ENCODE results near the gene AP5Z1.

AP5Z1 gene

DNA sequence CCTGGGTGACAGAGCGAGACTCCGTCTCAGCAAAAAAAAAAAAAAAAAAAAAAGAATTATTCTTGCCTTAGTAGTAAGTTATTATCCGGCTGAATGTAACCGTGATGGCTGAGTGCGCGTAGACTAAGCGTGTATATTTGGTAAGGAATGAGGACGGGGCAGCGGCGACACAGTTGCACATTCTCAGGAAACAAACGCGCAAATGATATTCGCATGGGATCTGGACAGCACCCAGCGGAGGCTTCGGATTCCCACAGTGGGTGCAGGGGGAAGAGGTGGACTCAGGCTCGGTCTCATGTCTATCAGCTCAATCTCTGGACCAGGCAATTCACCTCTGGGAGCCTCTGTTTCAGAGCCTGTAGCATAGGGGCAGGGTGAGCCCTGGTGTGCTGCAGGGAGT, 57.3 kb downstream of the AP5Z1 start:
- Histone ChIP-seq H3K9me3 (ENCODE audit: control insufficient read depth, low read length) (no peaks in the 10 kb centered on the region), H3K36me3 (ENCODE audit: control insufficient read depth, insufficient read depth, low read length) (no peaks in the 10 kb centered on the region), H3K4me3 (ENCODE audit: insufficient read depth, low read depth, low read length, poor library complexity, severe bottlenecking) (no peak overlapping the region), H3K27ac (ENCODE audit: insufficient read depth, low read length, poor library complexity, severe bottlenecking) (no peak overlapping the region), H3K27me3 (replicated peaks; ENCODE audit: control insufficient read depth, insufficient read depth, low read length, poor library complexity, severe bottlenecking) (no peaks in the 10 kb centered on the region), H3K4me1 (ENCODE audit: control insufficient read depth, insufficient read depth, low read length, poor library complexity, severe bottlenecking) (no peaks in the 10 kb centered on the region)
- DNase-seq: no peak

DNA sequence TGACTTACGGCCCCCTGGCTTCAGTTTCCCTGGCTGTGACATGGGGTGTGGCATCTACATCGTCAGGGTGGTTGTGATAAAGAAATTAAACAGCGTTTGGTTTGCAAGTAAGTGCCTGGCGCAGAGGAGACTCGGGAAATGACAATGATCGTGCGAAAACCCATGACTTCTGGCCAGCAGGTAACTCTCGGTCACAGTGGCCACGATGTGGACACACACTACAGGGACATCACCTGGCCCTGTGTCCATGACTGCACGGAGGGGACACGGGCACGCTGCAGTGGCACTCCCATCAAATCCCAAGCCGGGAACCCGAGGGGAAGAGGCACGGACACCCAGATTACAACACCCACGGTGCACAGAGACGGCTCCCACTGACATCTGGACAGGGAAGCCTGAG, 57.8 kb downstream of the AP5Z1 start:
- Histone ChIP-seq H3K27ac (ENCODE audit: insufficient read depth, low read length, poor library complexity, severe bottlenecking) (no peak overlapping the region), H3K27me3 (replicated peaks; ENCODE audit: control insufficient read depth, insufficient read depth, low read length, poor library complexity, severe bottlenecking) (no peaks in the 10 kb centered on the region), H3K4me1 (ENCODE audit: control insufficient read depth, insufficient read depth, low read length, poor library complexity, severe bottlenecking) (no peaks in the 10 kb centered on the region), H3K4me3 (ENCODE audit: insufficient read depth, low read depth, low read length, poor library complexity, severe bottlenecking) (no peak overlapping the region), H3K36me3 (ENCODE audit: control insufficient read depth, insufficient read depth, low read length) (no peaks in the 10 kb centered on the region), H3K9me3 (ENCODE audit: control insufficient read depth, low read length) (no peaks in the 10 kb centered on the region)
- DNase-seq: no peak

DNA sequence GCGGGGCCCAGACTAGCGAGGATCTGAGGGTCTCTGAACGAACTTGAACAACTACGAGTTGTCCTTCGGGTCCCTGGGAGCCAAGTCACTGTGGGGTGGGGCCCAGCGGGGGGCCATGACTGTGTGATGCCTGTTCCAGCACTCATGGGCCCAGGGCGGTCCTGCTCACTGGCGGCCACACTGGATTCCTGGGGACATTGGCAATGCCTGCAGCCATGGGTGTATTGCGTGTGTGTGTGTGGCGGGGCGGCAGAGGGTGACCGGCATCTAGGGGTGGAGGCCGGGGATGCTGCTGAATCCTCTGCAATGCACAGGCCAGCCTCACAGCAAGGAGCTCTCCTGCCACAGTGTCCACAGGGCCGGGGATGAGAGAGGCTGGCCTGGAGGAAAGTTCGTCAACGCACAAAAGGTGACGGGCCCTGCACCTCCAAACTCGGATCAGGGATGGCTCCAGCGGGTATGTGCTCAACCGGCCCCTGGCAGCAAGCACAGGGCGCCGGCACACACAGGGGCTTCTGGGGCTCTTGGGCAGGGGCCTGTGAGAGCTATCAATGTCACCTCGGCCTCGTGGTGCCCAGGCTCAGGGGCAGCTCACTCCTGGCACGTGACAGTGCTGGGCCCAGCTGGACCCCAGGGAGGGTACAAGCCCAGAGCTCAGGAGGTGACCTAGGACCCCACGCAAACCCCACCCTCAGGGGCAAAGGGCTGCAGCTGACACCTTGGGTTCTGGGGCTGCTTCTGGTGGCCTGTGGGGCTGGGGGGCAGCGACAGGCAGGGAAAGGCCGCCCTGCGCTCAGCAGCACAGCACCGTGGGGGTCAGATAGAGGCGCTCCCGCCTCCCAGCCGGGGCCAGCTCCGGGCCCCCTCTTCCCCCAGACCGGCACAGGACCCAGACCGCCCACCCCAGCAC, 58.5 kb downstream of the AP5Z1 start:
- no peaks in the 10 kb centered on the region for H3K27me3 ChIP-seq (replicated peaks; ENCODE audit: control insufficient read depth, insufficient read depth, low read length, poor library complexity, severe bottlenecking)

DNA sequence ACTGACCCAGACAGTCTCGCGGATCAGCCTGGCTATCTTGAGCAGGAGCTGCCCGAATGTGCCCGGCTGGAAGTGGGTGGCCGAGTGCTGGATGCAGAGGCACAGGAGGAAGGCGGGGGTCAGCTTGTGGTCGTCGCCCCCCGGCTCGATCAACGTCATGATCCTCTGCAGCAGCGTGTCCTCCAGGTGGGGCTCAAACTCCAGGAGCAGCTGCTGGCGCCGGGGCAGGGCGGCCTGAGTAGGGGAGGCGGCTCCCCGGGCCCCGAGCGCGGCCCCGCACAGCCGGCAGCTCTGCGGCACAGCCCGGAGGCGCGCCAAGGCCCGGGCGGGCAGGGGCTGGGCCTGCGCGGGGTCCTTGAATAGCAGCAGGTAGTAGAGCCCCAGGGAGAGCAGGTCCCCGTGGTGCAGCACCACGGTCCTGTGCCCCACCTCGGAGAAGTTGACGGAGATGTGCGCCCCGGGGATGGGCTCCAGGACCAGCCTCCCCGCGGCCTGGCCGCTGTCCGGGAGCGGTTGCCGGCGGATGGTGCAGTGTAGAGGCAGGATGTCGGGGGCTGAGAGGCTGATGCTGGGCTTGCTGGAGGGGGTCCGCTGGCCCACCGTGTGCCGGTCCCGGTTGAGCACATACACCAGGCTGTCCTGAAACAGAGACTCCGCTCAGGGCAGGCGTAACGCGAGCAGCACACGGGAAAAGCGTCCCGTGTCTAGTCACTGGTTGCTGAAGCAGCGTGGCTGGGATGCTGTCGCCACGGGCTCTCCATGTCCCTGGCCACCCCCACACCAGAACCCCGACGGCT, 59.4 kb downstream of the AP5Z1 start:
- Histone ChIP-seq H3K9me3 (ENCODE audit: control insufficient read depth, low read length) (no peaks in the 10 kb centered on the region), H3K27me3 (replicated peaks; ENCODE audit: control insufficient read depth, insufficient read depth, low read length, poor library complexity, severe bottlenecking) (no peaks in the 10 kb centered on the region), H3K4me1 (ENCODE audit: control insufficient read depth, insufficient read depth, low read length, poor library complexity, severe bottlenecking) (no peaks in the 10 kb centered on the region), H3K4me3 (ENCODE audit: insufficient read depth, low read depth, low read length, poor library complexity, severe bottlenecking) (no peak overlapping the region), H3K36me3 (ENCODE audit: control insufficient read depth, insufficient read depth, low read length) (no peaks in the 10 kb centered on the region), H3K27ac (ENCODE audit: insufficient read depth, low read length, poor library complexity, severe bottlenecking) (no peak overlapping the region)
- DNase-seq: no peak

More for the DNA sequence above, 58.5 kb downstream of the AP5Z1 start:
- DNase-seq: no peak
- Histone ChIP-seq H3K4me3 (ENCODE audit: insufficient read depth, low read depth, low read length, poor library complexity, severe bottlenecking) (no peak overlapping the region), H3K4me1 (ENCODE audit: control insufficient read depth, insufficient read depth, low read length, poor library complexity, severe bottlenecking) (no peaks in the 10 kb centered on the region), H3K27ac (ENCODE audit: insufficient read depth, low read length, poor library complexity, severe bottlenecking) (no peak overlapping the region), H3K36me3 (ENCODE audit: control insufficient read depth, insufficient read depth, low read length) (no peaks in the 10 kb centered on the region), H3K9me3 (ENCODE audit: control insufficient read depth, low read length) (no peaks in the 10 kb centered on the region)

DNA sequence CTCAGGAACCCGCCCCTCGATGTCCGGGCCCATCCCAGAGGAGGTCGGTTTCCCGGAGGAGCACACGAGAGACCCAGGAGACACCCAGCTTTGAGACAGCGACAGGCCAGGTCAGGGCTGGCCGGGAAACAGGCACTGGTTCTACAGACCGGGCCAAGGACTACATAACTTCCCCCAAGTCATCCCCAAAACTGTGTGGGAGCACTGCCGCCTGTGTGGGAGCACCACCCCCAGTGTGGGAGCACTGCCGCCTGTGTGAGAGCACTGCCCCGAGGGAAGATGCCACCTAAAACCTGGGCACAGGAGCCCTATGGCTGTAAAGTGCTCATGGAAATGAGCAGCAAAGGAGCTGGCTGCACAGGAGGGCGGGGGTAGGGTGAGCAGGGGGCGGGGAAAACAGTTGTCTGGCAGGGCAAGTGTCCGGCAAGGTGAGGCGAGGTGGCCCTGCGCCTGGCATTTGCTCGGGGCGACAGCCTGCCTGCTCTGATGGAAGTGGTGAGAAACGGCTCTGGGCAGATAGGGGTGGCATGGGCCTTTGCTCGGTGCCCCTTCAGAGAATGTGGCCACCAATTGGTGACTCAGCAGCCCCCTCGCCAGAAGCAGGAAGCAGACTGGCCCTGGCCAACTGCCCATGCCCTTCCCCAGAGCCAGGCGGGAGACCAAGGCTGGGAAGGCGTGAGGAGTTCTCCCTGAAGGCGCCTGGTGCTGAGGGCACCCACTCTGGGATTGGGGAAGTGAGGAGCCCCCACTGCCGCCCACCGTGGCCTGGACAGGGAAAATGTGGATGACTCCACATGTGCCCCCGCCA, 60.2 kb downstream of the AP5Z1 start:
- H3K27ac ChIP-seq (ENCODE audit: insufficient read depth, low read length, poor library complexity, severe bottlenecking): no peak overlapping the region
- H3K27me3 ChIP-seq (replicated peaks; ENCODE audit: control insufficient read depth, insufficient read depth, low read length, poor library complexity, severe bottlenecking): no peaks in the 10 kb centered on the region
- H3K9me3 ChIP-seq (ENCODE audit: control insufficient read depth, low read length): no peaks in the 10 kb centered on the region
- H3K4me3 ChIP-seq (ENCODE audit: insufficient read depth, low read depth, low read length, poor library complexity, severe bottlenecking): no peak overlapping the region
- H3K36me3 ChIP-seq (ENCODE audit: control insufficient read depth, insufficient read depth, low read length): no peaks in the 10 kb centered on the region
- no peak for DNase-seq
- no peaks in the 10 kb centered on the region for H3K4me1 ChIP-seq (ENCODE audit: control insufficient read depth, insufficient read depth, low read length, poor library complexity, severe bottlenecking)

DNA sequence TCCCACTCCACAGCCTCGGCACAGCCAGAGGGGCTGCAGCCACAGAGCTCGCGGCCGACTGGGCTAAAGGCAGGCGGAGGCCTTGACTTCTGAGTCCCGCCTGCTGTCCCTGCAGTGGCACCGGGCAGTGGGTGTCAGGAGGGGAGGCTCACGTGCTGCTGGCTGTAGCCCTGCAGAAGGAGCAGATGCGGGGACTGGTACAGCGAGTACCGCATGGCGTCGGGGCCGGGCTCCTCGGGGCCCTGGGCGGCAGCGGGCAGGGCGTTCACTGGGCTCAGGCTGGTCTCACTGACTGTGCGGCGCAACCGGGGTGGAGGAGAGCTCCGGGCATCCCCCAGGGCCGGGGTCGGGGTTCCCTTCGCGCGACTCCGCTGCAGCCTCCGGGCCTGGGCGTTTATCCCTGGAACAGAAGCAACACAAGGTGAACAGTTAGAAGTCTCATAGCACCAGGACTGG, 60.8 kb downstream of the AP5Z1 start:
- no peak for DNase-seq
- no peak overlapping the region for H3K27ac ChIP-seq (ENCODE audit: insufficient read depth, low read length, poor library complexity, severe bottlenecking)
- H3K4me1 ChIP-seq (ENCODE audit: control insufficient read depth, insufficient read depth, low read length, poor library complexity, severe bottlenecking): no peaks in the 10 kb centered on the region
- no peaks in the 10 kb centered on the region for H3K27me3 ChIP-seq (replicated peaks; ENCODE audit: control insufficient read depth, insufficient read depth, low read length, poor library complexity, severe bottlenecking)
- H3K36me3 ChIP-seq (ENCODE audit: control insufficient read depth, insufficient read depth, low read length): no peaks in the 10 kb centered on the region
- H3K9me3 ChIP-seq (ENCODE audit: control insufficient read depth, low read length): no peaks in the 10 kb centered on the region
- no peak overlapping the region for H3K4me3 ChIP-seq (ENCODE audit: insufficient read depth, low read depth, low read length, poor library complexity, severe bottlenecking)

DNA sequence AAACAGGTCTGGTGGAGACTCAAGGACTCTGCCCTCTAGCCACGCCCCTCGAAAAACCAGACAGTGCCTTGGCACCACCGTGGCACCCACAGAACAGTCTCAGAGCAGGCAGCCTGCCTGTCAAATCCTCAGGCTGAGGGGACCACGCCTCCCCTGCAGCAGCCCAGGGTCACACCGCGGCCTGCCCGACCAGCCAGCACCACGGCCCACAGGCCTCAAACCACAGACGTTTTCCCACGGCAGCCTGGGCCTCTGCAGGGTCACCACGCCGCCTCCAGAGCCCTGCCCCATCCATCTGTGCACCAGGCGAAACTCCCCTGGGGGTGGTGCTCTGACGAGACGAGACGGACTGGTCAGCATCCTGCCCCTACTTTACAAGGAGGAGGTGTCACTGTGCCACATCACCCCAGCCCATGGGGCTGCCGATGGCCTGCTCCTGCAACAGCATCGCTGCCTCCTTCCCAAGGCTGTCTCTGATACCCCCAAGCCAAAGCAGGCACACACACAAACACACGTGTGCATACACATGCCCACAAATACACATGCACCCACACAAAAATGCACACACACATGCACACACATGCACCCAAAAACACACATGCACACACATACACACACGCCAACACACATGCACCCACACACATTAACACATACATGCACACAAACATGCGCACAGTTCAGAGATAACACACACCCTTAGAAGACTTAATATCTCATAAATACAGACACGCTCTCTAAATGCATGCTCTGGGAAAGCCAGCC, 61.8 kb downstream of the AP5Z1 start:
- H3K9me3 ChIP-seq (ENCODE audit: control insufficient read depth, low read length): no peaks in the 10 kb centered on the region
- no peaks in the 10 kb centered on the region for H3K36me3 ChIP-seq (ENCODE audit: control insufficient read depth, insufficient read depth, low read length)
- no peaks in the 10 kb centered on the region for H3K4me1 ChIP-seq (ENCODE audit: control insufficient read depth, insufficient read depth, low read length, poor library complexity, severe bottlenecking)
- no peak overlapping the region for H3K4me3 ChIP-seq (ENCODE audit: insufficient read depth, low read depth, low read length, poor library complexity, severe bottlenecking)
- DNase-seq: no peak
- no peaks in the 10 kb centered on the region for H3K27me3 ChIP-seq (replicated peaks; ENCODE audit: control insufficient read depth, insufficient read depth, low read length, poor library complexity, severe bottlenecking)
- H3K27ac ChIP-seq (ENCODE audit: insufficient read depth, low read length, poor library complexity, severe bottlenecking): no peak overlapping the region

DNA sequence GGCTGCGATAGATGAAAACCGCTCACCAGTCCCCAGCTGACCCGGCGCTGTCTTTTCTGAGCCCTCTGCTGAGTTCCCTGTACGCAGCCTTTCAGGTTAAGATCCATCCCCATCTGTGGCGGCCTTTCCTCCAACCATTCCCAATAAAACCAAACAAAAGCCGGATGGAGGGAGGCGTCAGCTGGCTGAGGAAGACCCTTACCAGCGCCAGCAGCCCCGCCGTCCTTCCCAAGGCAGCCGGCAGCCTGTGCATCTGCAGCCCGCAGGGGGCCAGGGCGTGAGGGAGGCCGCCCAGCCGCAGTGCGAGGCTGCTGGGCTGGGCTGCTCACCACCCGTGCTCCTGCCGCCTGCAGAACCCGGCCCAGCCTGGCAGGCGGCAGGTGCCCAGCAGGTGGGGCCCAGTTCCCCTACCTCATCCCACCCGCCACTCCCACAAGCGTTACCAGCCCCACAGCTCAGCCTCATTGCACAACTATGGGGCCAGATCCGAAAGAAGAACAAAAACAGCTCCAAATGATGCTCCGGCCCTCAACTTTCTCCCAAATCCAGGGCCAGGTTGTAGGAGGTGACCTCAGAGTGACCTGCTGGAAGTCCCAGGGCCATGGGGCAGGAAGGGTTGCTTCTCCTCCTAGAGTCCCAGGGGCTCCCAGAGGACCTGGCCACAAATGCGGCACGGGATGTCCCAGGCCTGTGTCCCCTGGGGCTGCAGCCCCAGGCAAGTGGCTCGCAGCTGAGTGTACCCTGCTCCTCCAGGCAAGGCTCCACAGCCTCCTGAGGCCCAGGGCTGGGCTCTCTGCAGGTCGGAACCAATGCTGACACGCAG, 62.6 kb downstream of the AP5Z1 start:
- no peaks in the 10 kb centered on the region for H3K4me1 ChIP-seq (ENCODE audit: control insufficient read depth, insufficient read depth, low read length, poor library complexity, severe bottlenecking)
- no peak for DNase-seq
- no peaks in the 10 kb centered on the region for H3K9me3 ChIP-seq (ENCODE audit: control insufficient read depth, low read length)
- H3K36me3 ChIP-seq (ENCODE audit: control insufficient read depth, insufficient read depth, low read length): no peaks in the 10 kb centered on the region
- H3K27ac ChIP-seq (ENCODE audit: insufficient read depth, low read length, poor library complexity, severe bottlenecking): no peak overlapping the region
- no peak overlapping the region for H3K4me3 ChIP-seq (ENCODE audit: insufficient read depth, low read depth, low read length, poor library complexity, severe bottlenecking)
- no peaks in the 10 kb centered on the region for H3K27me3 ChIP-seq (replicated peaks; ENCODE audit: control insufficient read depth, insufficient read depth, low read length, poor library complexity, severe bottlenecking)

Data from effector memory CD4-positive, alpha-beta T cell (primary cell).